GM19324 (cell line): ENCODE measurements around the gene NAA40.

Experiments
- ATAC-seq: cut with Tn5 transposase; IDR thresholded peaks from one replicate; pipeline ENCODE4 v1.9.1; 2021; ENCODE audit warnings: mild to moderate bottlenecking, moderate library complexity; ENCODE audit not compliant: unreplicated experiment, low FRiP score

The NAA40 gene

DNA sequence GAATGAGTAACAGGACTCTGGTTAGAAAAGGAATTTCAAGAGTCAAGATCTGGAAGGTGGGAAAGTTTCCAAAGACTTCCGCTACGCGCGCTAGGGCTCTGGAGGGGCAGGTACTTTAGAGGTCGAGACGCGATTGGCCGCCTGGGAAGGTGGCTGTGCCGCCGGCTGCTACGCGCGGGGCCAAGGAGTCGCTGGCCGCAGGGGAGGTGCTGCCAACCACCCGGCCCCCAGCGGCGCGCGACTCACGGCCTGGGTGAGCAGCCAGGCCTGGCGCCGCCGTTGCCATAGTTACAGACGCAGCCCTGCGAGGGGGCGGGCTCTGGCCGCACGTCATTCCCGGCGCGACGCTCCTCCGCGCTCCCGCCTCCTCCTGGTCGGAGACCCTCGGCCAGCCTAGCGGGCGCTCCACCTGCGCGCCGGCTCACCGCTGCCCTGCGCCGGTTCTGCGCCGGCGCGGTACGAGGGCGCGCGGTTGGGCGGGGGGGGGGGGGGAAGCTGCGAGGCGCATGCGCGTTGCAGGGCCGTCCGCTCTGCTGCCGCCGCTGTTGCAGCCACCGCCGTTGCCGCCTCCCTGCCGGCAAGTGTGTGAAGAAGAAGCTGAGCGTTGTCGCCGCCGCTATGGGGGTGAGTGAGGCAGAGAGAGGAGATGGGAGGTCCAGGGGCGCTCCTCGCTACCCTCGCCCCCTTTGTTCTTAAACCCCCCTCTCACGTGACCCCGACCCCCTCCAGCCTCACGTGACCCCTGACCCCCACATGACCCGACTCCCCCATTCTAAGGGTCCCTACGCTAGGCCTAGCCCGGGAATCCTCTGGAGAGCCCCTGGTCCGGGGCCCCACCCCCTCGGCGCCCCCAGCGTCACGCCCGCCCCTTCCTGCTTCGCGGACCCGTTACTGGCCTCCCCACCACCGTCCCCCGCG, at the start of gene NAA40:
TSS of gene NAA40 (plus strand) at position 524 of the 918 bp plus-strand sequence. CDS start at position 619, 95 bp downstream.
- ATAC-seq: peak; percentile 98

- ATAC-seq: no peak
Observed at GRCh38 chr11:63889344-63889743, 49.5 kb upstream of the NAA40 start.

GRCh38 chr11:63890368-63890767, 48.4 kb upstream of the NAA40 start:
- ATAC-seq: no peak

GRCh38 chr11:63892228-63892627, 46.6 kb upstream of the NAA40 start:
- no peak for ATAC-seq

GRCh38 chr11:63893355-63893754, 45.4 kb upstream of the NAA40 start:
- no peak for ATAC-seq

DNA sequence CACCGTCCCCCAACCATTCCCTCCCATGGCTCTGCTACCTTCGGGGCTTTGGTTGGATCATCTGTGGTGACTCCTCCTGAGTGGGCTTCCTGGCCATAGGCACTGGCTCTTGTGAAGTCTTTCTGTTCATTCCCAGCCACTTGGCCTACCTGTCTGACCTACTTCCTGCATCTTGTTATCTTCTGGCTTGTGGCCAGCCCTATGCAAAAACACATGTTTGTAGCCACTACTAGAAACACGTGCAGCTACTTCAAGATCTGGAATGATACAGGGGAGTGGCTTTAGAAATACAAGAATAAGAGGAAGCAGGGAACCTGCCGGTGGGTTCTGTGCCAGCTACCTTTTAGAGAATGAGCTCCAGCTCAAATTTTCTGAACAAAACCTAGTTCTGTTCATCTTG, 42.7 kb upstream of the NAA40 start:
- ATAC-seq: no peak

GRCh38 chr11:63897459-63898146, 41.2 kb upstream of the NAA40 start:
- no peak for ATAC-seq

GRCh38 chr11:63901660-63902059, 37.1 kb upstream of the NAA40 start:
- ATAC-seq: no peak

- ATAC-seq: no peak
Observed at GRCh38 chr11:63903884-63904283, 34.9 kb upstream of the NAA40 start.

- no peak for ATAC-seq
Observed at GRCh38 chr11:63904743-63905142, 34.1 kb upstream of the NAA40 start.

- no peak for ATAC-seq
Observed at GRCh38 chr11:63905179-63905578, 33.6 kb upstream of the NAA40 start.

DNA sequence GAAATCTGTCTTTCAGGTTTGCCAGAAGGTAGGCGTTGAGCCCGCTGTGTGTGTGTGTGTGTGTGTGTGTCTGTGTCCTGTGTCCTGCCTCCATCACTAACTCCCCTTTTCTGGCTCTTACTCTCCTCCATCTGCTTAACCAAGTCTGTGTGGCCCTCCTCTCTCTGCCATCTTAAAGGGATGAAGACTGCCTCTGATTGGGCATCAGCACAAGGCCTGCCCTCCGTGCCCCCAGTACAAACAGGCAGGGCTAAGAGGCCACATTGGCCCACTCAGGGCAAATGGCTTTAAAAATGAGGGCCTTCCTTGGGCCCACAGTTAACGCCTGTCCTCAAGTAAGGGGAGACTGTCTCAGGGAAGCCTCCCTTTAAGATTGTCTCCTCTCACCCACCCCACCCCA, 32.7 kb upstream of the NAA40 start:
- ATAC-seq: no peak

- no peak for ATAC-seq
Observed at GRCh38 chr11:63906585-63906984, 32.2 kb upstream of the NAA40 start.

GRCh38 chr11:63907063-63907462, 31.7 kb upstream of the NAA40 start:
- ATAC-seq: no peak

DNA sequence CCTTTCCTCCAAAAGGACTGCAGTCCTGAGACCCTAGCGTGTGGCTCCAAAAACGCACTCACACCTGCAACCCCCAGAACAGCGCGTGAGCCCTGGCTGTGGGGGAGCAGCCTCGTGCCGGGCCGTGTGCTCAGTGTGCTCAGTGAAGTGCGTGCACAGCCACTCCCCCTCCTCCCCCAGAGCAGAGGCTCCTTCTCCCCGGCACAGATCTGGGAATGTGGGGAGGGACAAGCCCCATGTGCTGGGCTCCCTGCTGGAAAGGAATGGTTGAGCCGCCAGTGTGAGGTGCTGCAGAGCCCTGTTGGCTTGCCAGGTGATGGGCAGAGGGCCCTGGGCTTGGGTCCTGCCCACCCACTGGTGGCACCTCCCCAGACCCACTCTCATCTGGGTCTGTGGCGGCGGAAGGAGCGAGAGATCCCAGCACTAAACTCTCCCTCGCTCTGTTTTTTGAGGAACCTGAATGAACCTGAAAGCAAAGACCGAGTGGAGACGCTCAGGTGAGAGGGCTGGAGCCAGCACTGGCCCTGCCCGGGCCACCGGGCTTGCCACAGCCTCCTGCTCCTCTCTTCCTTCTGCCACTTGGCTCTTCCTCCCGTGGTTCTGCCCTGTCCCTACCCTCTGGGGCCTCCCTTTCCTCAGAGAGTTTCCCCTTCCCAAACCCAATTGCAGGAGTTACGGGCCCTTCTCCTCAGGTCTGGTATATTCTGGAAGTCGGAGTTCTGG, 30.8 kb upstream of the NAA40 start:
- ATAC-seq: no peak

- no peak for ATAC-seq
Observed at GRCh38 chr11:63908631-63909401, 30.0 kb upstream of the NAA40 start.

DNA sequence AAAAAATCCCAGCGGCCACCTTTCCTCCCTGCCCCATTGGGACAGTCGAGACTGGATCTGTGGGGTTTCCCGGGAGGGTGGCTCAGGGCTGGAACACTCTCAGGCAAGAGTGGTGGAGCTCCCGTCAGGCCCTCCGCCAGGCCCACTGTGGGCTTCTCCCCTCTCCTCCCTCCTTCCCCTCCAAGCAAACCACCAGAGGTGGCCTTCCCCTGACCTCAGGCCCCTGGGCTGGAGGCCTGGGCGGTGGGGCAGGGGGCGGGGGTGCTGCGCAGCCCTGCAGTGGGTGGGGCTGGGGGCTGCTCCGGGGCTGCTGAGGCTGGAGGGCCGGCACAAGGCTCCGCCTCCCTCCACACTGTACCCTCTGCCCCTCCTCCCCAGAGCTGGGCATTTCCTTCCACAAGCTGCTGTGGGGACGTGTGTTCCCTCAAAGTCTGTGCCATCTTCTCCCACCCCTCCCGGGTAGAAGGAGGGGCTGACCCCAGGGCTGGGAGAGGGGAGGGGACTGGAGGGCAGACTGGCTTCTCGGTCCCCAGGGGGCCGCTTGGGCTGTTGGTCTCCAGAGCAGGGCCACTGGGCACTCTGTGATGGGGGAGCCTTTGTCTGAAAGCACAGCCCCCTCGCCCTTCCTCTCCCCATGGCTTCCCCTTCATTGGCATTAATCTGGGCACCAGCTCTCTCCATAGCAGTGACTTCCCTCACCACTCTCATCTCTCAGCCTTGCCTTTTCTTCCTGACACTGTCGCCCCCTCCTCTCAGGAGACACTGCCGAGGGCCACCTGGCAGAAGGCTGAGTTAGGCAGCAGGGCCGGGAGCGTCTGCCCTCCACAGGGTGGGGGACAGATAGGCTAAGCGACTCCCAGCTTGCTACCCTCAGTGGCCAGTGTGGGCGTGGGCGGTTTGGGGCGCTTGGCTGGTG, 29.0 kb upstream of the NAA40 start:
- no peak for ATAC-seq

GRCh38 chr11:63910675-63911074, 28.1 kb upstream of the NAA40 start:
- no peak for ATAC-seq

- ATAC-seq: no peak
Observed at GRCh38 chr11:63911440-63911839, 27.4 kb upstream of the NAA40 start.
